ENCODE measurements around the gene HECW1.

HECW1 gene

GRCh38 chr7:43612599-43613589 lies 500.4 kb downstream of the HECW1 start:
- peak; percentile 77 for DNase-seq (ENCODE audit: low spot score)

All from AG08395 (cell line).